Testis (tissue), 3 donors: Measurements from ENCODE around the gene KLHL21. TPM values are rescaled to one million over a fixed set of nuclear protein-coding genes. Genes with fewer than 3 reads are reported as not detected.
A peak's percentile ranks its signal among the peaks of the same experiment; 100 is the strongest.

Experiments
- DNase-seq: peaks from one replicate; pipeline ENCODE4 v3.0.0-alpha.2; 2019
- H3K27ac ChIP-seq, 2 donors: fragments of 200-600 bp; sonication (generic); one replicate each; pipeline ENCODE4 v1.5.1; 2019
- H3K27me3 ChIP-seq: fragments of 200-600 bp; sonication (generic); one replicate; pipeline ENCODE4 v1.5.1; 2019
- H3K36me3 ChIP-seq: fragments of 200-600 bp; sonication (generic); one replicate; pipeline ENCODE4 v1.5.1; 2017; ENCODE audit warnings: low read depth; ENCODE audit errors: missing control alignments
- H3K4me1 ChIP-seq: fragments of 200-600 bp; sonication (generic); one replicate; pipeline ENCODE4 v1.5.1; 2019
- H3K4me3 ChIP-seq, 2 donors: fragments of 200-600 bp; sonication (generic); one replicate each; pipeline ENCODE4 v1.5.1; 2017 to 2019
- H3K9me3 ChIP-seq: fragments of 200-600 bp; sonication (generic); one replicate; pipeline ENCODE4 v1.5.1; 2017
- POLR2A ChIP-seq: fragments of 450-650 bp; IDR thresholded peaks from one replicate; pipeline ENCODE4 v1.6.1; 2017; ENCODE audit warnings: antibody characterized with exemption, mild to moderate bottlenecking, moderate library complexity
- WGBS, 2 donors: methylation state at CpG; one replicate each; pipeline ENCODE4 v1.1.5; 2018; 5-methylcytosine and 5-hydroxymethylcytosine counted together
- intact Hi-C: fragments of 100-400 bp; cut with DNase I; formaldehyde crosslinking; loops from one replicate; pipeline ENCODE4 v1.15.1; 2023; ENCODE audit warnings: low total_unique reads
- polyA plus RNA-seq: library from polyadenylated mRNA; stranded (reverse); fragments of 350-450 nt; fragmentation: Illumina TruSeq; extraction: RNeasy Lipid Tissue Mini Kit (QIAGEN cat#74804); gene quantifications from one replicate; pipeline ENCODE4 v1.2.3, GENCODE V29; 2014; ENCODE audit warnings: low read depth, low replicate concordance; ENCODE audit not compliant: insufficient read depth
- total RNA-seq, 2 donors: library from RNA; depleted of rRNA; stranded (reverse); fragments of >200 nt; gene quantifications; one replicate each; pipeline ENCODE4 v1.2.3, GENCODE V29; 2016
- TF ChIP-seq, protein P1 (sequence below), 3 experiments: fragments of 450-650 bp in 2 of 3; fragments of 200-600 bp in 1 of 3; sonication (generic) in 1 of 3; IDR thresholded peaks; one replicate each; pipeline ENCODE4 v1.5.1; 2016 to 2019; ENCODE audit warnings: antibody characterized with exemption in 3 of 3, mild to moderate bottlenecking in 2 of 3, moderate library complexity in 1 of 3

The KLHL21 gene
- total and polyA plus RNA-seq, 3 donors from 2014 or later: 31.1 to 84.6 (median 71.7) TPM

DNA sequence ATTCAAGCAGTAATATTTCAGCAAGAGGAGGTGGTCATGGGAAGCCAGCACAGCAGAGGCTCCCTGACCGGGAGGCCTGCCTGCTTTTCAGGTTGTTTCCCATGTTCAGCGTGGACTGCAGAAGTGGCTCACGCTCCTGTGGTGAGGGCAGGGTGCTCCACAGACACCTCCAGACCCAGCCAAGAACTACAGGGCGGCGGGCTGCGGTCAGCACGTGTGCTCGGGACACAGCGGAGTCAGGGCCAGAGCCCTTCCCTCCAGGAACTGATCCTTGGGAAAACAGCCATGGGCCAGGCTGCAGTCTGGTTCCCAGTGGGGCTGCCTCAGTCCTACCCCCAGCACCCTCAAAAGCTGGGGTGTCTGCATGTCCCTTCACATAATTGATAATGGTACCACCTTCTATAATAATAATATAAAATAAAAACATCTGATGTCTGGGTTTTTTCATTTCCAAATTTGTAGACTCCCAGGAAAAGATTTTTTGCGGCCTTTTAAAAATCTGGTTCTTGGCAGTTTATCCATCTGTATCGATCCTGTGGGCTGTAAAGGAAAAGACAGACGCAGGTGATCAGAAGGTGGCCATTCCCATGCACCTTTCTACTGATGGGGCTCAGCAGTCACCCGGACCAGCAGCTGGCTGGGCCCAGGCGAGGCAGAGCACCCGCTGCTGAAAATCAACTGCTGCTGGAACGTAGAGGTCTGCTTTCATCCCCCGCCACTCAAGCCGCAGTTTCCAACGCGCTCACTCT lies 32.7 kb upstream of the KLHL21 start:
- intact Hi-C loops: no loop called here

DNA sequence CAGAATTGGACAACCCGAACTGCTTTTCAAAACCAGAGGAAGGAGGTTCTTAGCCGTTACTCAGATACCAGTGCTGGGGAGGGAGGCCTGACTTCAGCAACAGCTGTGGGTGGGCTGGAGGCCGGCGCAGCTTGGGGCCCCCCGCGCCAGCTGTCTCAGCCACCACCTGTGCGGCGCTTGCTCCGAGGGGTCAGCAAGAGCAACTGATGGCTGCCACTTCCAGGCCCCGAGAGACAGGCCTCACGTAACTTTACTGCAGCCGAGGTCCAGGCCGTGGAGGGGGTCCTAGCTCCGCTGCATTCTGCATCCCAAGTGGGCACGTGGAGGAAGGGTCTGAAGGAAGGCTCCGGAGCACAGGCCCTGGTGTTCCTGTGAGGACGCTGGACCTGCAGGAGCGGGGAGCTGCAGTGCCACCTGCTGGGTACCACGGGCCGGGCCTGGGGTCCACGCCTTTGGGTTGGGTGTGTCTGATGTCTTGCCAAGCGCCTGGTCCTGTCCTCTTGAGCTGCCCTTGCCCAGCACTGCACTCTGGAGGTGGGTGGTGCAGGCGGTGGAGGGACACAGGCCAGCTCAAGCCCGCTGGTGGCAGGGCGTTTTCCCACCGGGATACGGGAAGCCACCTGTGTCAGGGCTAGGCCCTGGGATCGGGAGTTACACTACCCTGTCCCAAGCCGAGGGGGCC lies 31.8 kb upstream of the KLHL21 start:
- DNase-seq: peak; percentile 66
- no peaks in the 10 kb centered on the region for H3K27me3 ChIP-seq
- no peaks in the 10 kb centered on the region for H3K36me3 ChIP-seq
- H3K9me3 ChIP-seq: no peaks in the 10 kb centered on the region
- H3K27ac ChIP-seq: no peak overlapping the region
- H3K4me3 ChIP-seq: no peak overlapping the region
- peaks cover 7% of the 10 kb centered on the region for H3K4me1 ChIP-seq
- no peak for TF ChIP-seq POLR2A
- TF ChIP-seq, protein P1, sequence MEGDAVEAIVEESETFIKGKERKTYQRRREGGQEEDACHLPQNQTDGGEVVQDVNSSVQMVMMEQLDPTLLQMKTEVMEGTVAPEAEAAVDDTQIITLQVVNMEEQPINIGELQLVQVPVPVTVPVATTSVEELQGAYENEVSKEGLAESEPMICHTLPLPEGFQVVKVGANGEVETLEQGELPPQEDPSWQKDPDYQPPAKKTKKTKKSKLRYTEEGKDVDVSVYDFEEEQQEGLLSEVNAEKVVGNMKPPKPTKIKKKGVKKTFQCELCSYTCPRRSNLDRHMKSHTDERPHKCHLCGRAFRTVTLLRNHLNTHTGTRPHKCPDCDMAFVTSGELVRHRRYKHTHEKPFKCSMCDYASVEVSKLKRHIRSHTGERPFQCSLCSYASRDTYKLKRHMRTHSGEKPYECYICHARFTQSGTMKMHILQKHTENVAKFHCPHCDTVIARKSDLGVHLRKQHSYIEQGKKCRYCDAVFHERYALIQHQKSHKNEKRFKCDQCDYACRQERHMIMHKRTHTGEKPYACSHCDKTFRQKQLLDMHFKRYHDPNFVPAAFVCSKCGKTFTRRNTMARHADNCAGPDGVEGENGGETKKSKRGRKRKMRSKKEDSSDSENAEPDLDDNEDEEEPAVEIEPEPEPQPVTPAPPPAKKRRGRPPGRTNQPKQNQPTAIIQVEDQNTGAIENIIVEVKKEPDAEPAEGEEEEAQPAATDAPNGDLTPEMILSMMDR (IDR thresholded peaks at IDR 0.05): peak; percentile 30 to 37 (median 30)
- intact Hi-C loops: loop anchor here (5.0 kb wide), 1 partner anchor 52 kb away; no protein-coding TSS in a partner anchor
- WGBS, 2 donors: 76 to 82% methylated on average over 10 to 29 of the region's 29 CpGs

More for the DNA sequence above, 32.7 kb upstream of the KLHL21 start:
- no peak overlapping the region for H3K4me3 ChIP-seq
- TF ChIP-seq, protein P1 (IDR thresholded peaks at IDR 0.05): no peak
- TF ChIP-seq POLR2A: no peak
- no peaks in the 10 kb centered on the region for H3K9me3 ChIP-seq
- H3K27me3 ChIP-seq: no peaks in the 10 kb centered on the region
- H3K4me1 ChIP-seq: peaks cover 7% of the 10 kb centered on the region
- peak; percentile 53 for DNase-seq
- no peak overlapping the region for H3K27ac ChIP-seq
- 78 to 80% methylated on average over 17 to 20 of the region's 20 CpGs for WGBS, 2 donors
- no peaks in the 10 kb centered on the region for H3K36me3 ChIP-seq

DNA sequence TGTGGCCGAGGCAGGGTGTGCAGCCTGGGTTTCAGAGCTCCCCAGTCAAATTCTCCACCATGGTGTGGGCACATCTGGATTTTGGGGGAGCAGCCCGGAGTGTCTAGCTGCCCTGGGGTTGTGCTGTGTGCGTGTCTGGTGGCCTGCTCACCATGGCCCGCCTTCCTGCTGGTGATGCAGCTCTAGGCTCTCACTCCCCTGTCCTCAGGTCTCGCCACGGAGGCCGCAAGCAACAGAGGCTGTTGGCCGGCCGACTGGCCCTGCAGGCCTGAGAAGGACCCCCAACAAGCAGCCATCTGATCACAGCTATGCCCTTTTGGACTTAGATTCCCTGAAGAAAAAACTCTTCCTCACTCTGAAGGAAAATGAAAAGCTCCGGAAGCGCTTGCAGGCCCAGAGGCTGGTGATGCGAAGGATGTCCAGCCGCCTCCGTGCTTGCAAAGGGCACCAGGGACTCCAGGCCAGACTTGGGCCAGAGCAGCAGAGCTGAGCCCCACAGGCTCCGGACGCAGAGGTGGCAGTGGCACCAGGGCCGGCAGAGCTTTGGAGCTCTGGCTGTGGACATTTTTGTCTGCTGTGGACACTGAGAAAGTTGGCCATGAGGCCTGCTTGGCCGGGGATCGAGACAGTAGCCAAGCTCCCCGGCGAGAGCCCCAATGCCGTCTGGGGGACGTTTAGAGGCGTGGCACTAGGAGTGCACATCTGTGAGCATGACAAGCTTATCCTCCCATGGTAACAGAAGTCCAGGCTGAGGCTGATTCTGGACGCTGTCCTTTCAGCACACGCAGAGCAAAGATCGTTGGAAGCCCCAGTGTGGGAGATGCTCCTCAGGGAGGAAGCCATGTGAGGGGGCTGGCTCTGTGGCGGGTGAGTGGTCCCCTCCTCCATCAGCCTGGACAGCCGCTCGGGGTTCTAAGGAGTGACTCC lies 30.2 kb upstream of the KLHL21 start:
- no peaks in the 10 kb centered on the region for H3K9me3 ChIP-seq
- intact Hi-C loops: loop anchor here (5.0 kb wide), 1 partner anchor 51 kb away; no protein-coding TSS in a partner anchor
- 83 to 93% methylated on average over 13 to 30 of the region's 30 CpGs for WGBS, 2 donors
- H3K36me3 ChIP-seq: no peaks in the 10 kb centered on the region
- TF ChIP-seq POLR2A: no peak
- TF ChIP-seq, protein P1 (IDR thresholded peaks at IDR 0.05): no peak
- H3K27ac ChIP-seq: no peak overlapping the region
- no peaks in the 10 kb centered on the region for H3K27me3 ChIP-seq
- H3K4me1 ChIP-seq: peaks cover 7% of the 10 kb centered on the region
- no peak overlapping the region for H3K4me3 ChIP-seq
- DNase-seq: no peak

DNA sequence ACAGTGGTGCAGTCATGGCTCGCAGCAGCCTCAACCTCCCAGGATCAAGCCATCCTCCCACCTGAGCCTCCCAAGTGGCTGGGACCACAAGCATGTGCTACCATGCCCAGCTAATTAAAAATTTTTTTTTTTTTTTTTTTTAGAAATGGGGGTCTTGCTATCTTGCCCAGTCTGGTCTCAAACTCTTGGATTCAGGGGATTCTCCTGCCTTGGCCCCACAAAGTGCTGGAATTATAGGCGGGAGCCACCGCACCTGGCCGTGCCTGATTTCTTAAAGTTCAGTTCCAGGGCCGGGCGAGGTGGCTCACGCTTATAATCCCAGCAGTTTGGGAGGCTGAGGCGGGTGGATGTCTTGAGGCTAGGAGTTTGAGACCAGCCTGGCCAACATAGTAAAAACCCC lies 28.4 kb upstream of the KLHL21 start:
- Histone ChIP-seq H3K27ac (no peak overlapping the region), H3K9me3 (no peaks in the 10 kb centered on the region), H3K4me3 (no peak overlapping the region), H3K4me1 (peaks cover 5% of the 10 kb centered on the region), H3K27me3 (no peaks in the 10 kb centered on the region), H3K36me3 (no peaks in the 10 kb centered on the region)
- intact Hi-C loops: loop anchor here (5.0 kb wide), 1 partner anchor 49 kb away; no protein-coding TSS in a partner anchor
- 95 to 96% methylated on average over 8 of the region's 8 CpGs for WGBS, 2 donors
- TF ChIP-seq, protein P1 (IDR thresholded peaks at IDR 0.05): no peak
- no peak for TF ChIP-seq POLR2A
- no peak for DNase-seq
